WI38 (cell line): ENCODE results near the gene SYTL3.
"Not testable (repeated sequence)": the region's sequence is repeated elsewhere in the genome, so short reads cannot be mapped to it uniquely, and the experiment has no call there.

Source experiments
- H3K4me3 ChIP-seq: 2 replicates; pipeline ENCODE4 v1.5.1; 2011; ENCODE audit warnings: low read depth, mild to moderate bottlenecking, control low read depth, low read length
- TF ChIP-seq, protein P1 (sequence below): IDR thresholded peaks from 2 replicates; pipeline ENCODE4 v1.5.1; 2012; ENCODE audit warnings: low read depth, mild to moderate bottlenecking, control low read depth, low read length

Gene SYTL3

DNA sequence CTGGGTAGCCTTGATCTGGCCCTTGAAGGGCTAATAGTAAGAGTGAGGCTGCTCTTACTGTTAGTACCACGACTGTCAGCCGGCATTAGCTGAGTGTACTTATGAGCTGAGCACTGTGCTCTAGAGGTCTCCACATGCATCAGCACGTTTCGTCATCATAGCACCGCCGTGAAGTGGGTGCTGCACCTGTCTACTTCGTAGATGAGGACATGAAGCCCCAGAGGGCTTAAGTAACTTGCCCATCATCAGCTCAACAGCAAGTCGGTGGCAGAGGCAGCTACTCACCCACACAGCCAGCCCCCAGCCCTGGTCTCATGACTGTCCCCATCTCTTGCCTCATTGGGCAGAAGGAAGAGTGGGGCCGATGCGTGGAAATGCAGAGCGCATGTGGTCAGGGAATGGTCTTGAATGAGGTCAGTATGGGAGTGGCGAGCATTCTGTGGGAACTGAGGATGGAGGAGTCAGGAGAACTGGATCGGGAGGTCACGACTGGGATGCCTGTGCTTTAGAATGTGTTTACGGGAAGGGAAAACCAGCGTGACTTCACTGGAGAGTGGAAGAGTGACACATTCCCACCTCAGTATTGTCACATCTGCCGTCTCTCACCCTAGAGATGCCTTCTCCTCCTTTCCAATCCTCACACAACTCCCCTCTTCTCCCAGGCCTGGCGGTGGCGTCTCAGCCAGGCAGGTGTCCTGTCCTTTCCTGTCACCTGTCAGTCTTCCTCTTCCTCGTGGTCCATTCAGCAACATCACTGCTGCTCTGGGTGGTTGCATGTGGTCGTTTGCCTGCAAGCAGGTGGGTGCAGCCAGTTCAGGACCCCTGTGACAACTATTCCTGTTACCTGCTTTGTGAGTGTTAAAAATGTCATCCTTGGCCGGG is 6.0 kb downstream of the SYTL3 start:
- TF ChIP-seq, protein P1, sequence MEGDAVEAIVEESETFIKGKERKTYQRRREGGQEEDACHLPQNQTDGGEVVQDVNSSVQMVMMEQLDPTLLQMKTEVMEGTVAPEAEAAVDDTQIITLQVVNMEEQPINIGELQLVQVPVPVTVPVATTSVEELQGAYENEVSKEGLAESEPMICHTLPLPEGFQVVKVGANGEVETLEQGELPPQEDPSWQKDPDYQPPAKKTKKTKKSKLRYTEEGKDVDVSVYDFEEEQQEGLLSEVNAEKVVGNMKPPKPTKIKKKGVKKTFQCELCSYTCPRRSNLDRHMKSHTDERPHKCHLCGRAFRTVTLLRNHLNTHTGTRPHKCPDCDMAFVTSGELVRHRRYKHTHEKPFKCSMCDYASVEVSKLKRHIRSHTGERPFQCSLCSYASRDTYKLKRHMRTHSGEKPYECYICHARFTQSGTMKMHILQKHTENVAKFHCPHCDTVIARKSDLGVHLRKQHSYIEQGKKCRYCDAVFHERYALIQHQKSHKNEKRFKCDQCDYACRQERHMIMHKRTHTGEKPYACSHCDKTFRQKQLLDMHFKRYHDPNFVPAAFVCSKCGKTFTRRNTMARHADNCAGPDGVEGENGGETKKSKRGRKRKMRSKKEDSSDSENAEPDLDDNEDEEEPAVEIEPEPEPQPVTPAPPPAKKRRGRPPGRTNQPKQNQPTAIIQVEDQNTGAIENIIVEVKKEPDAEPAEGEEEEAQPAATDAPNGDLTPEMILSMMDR, result no peak
- H3K4me3 ChIP-seq, result no peak overlapping the region

GRCh38 chr6:158656986-158657385 is 7.1 kb downstream of the SYTL3 start:
- H3K4me3 ChIP-seq, result not testable (repeated sequence)

DNA sequence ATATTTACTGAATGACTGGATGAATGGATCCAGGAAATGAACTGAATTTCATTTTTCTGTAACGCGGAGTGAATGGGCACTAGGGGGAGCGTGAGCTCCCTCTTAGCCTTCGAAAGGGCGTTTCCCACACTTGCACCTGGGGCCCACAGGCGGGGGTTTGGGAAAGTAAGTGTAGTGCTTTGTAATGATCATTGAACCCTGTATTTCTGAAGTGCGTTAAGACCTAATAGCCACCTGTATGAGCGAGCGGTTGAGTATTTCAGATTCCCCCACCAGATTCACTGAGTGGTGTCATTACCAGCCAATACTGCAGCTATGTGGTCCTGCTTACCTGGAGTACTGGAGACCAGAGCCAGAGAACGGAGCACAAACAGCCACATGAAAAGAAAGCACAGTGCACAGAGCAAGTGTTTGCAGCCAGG is 10.5 kb downstream of the SYTL3 start:
- no peak overlapping the region for H3K4me3 ChIP-seq
- TF ChIP-seq, protein P1, result peak; percentile 62

DNA sequence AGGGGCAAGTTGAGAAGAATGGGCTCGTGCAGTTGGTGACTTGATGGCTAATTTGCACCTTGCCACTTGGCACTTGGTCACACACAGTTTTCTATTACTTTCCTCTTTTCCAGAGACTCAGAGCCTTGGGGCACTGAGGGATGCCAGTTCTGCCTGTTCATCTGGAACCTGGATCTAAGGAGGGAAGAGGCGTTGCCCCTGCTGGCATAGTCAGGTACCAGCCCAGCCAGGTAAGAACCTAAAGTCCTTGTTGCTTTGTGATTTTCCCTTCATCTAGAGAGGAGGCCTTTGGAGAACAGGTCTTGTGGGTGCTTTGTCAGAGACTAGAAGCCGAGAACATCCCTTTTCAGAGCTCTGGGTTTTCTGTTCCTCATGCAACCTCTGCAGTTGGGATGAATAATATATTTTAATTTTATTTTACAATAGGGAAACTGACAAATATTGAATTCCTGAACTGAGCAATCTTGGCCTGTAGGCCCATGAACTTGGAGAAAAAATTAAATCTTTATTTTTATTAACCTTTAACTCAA is 11.4 kb downstream of the SYTL3 start:
- H3K4me3 ChIP-seq, result no peak overlapping the region
- TF ChIP-seq, protein P1, result no peak

GRCh38 chr6:158662607-158662953 is 12.7 kb downstream of the SYTL3 start:
- TF ChIP-seq, protein P1, result no peak
- H3K4me3 ChIP-seq, result no peak overlapping the region

- TF ChIP-seq, protein P1, result no peak
- H3K4me3 ChIP-seq, result no peak overlapping the region
Measured at GRCh38 chr6:158662954-158663624, 13.2 kb downstream of the SYTL3 start.

- H3K4me3 ChIP-seq, result no peak overlapping the region
- TF ChIP-seq, protein P1, result no peak
Measured at GRCh38 chr6:158663625-158664165, 13.8 kb downstream of the SYTL3 start.
